Measurements from ENCODE around the gene TMEM59L. TPM values are rescaled to one million over a fixed set of nuclear protein-coding genes. Genes with fewer than 3 reads are reported as not detected.

Gene TMEM59L
- polyA plus RNA-seq, 1 of the 3 experiments (the other 2 are of a cell fraction), result 9.6 TPM

DNA sequence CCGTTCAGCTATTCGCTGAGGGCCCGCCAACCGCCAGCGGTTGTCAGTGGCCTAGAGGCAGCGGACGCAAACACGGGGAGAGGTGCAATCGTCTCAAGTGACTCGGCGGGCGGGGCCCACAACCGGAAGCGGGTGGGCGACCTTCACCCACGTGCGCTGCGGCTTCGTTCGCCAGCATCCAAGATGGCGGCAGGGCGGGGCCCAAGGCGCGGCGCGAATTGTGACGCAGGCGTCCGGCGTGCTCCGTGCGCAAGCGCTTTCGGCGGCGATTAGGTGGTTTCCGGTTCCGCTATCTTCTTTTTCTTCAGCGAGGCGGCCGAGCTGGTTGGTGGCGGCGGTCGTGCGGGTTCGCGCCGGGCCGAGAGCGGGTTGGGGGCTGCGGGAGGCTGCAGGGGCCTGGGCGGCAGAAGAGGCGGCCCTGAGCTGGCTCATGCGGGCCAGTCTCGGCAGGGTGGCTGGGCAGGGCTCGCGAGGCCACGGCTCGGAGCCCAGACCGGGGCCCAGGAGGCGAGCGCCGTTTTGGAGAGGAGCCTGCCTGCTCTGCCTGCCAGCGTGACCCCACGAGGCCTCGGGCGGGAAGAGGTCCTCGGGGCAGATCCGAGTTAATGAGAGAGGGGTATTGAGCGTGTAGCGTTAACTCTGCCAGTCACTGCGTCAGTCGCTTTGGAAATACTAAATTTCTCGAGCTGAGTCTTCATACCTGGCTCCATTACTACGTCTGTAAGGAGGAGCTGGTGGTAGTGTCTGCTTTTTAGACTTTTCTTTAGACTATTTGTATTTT, 40.9 kb upstream of the TMEM59L start, which contains the start of gene UBA52 (continued):
- TF ChIP-seq, protein P1, sequence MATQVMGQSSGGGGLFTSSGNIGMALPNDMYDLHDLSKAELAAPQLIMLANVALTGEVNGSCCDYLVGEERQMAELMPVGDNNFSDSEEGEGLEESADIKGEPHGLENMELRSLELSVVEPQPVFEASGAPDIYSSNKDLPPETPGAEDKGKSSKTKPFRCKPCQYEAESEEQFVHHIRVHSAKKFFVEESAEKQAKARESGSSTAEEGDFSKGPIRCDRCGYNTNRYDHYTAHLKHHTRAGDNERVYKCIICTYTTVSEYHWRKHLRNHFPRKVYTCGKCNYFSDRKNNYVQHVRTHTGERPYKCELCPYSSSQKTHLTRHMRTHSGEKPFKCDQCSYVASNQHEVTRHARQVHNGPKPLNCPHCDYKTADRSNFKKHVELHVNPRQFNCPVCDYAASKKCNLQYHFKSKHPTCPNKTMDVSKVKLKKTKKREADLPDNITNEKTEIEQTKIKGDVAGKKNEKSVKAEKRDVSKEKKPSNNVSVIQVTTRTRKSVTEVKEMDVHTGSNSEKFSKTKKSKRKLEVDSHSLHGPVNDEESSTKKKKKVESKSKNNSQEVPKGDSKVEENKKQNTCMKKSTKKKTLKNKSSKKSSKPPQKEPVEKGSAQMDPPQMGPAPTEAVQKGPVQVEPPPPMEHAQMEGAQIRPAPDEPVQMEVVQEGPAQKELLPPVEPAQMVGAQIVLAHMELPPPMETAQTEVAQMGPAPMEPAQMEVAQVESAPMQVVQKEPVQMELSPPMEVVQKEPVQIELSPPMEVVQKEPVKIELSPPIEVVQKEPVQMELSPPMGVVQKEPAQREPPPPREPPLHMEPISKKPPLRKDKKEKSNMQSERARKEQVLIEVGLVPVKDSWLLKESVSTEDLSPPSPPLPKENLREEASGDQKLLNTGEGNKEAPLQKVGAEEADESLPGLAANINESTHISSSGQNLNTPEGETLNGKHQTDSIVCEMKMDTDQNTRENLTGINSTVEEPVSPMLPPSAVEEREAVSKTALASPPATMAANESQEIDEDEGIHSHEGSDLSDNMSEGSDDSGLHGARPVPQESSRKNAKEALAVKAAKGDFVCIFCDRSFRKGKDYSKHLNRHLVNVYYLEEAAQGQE (IDR thresholded peaks at IDR 0.05; ENCODE audit: low read depth, low read length), result peak; percentile 58; the same call in 1 of the 2 replicates
- TF ChIP-seq NFIC (IDR thresholded peaks at IDR 0.05; ENCODE audit: borderline replicate concordance) (no peak), POLR2AphosphoS5 (IDR thresholded peaks at IDR 0.05; ENCODE audit: low read depth, low read length) (peak; percentile 96), JUND (IDR thresholded peaks at IDR 0.05) (no peak; the same call in 1 of the 2 replicates), CHD2 (IDR thresholded peaks at IDR 0.05; ENCODE audit: low read length, partially characterized antibody) (peak; percentile 77), SMC3 (IDR thresholded peaks at IDR 0.05; ENCODE audit: low read depth, low read length) (0 out of 2 replicates have a peak, but pooled peaks have one; percentile 5), TAF1 (IDR thresholded peaks at IDR 0.05; ENCODE audit: borderline replicate concordance, low read depth, low read length) (peak; percentile 96)
- TF ChIP-seq, protein P2, sequence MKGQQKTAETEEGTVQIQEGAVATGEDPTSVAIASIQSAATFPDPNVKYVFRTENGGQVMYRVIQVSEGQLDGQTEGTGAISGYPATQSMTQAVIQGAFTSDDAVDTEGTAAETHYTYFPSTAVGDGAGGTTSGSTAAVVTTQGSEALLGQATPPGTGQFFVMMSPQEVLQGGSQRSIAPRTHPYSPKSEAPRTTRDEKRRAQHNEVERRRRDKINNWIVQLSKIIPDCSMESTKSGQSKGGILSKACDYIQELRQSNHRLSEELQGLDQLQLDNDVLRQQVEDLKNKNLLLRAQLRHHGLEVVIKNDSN (IDR thresholded peaks at IDR 0.05; ENCODE audit: borderline replicate concordance, low read depth), result peak; percentile 95
- TF ChIP-seq, protein P3, sequence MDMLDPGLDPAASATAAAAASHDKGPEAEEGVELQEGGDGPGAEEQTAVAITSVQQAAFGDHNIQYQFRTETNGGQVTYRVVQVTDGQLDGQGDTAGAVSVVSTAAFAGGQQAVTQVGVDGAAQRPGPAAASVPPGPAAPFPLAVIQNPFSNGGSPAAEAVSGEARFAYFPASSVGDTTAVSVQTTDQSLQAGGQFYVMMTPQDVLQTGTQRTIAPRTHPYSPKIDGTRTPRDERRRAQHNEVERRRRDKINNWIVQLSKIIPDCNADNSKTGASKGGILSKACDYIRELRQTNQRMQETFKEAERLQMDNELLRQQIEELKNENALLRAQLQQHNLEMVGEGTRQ (IDR thresholded peaks at IDR 0.05; ENCODE audit: borderline replicate concordance, low read depth, low read length), result peak; percentile 70

DNA sequence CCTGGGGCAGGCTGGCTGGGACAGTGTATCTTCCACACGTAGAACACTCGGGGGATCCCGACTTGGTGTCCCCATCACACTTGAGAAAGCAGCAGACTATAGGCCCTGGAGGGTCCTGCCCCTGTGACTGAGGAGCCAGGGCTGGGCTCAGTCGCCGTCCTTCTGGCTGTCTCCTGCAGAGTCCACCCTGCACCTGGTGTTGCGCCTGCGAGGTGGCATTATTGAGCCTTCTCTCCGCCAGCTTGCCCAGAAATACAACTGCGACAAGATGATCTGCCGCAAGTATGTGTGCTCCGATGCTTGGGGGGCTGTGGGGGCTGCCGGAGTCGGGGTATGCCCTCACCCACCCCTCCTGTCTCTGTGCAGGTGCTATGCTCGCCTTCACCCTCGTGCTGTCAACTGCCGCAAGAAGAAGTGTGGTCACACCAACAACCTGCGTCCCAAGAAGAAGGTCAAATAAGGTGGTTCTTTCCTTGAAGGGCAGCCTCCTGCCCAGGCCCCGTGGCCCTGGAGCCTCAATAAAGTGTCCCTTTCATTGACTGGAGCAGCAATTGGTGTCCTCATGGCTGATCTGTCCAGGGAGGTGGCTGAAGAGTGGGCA, 37.9 kb upstream of the TMEM59L start:
- Histone ChIP-seq H3K9me3 (no peaks in the 10 kb centered on the region), H3K4me1 (ENCODE audit: control insufficient read depth in 1 of 2, insufficient read depth in 2 of 2, low read depth in 1 of 2, low read length in 1 of 2) (peaks cover 10 to 16% of the 10 kb centered on the region in 2 experiments; a peak in 3 of 4 replicates), H2AFZ (ENCODE audit: low read depth) (no peak overlapping the region), H4K20me1 (ENCODE audit: insufficient read depth) (peaks cover 33% of the 10 kb centered on the region), H3K36me3 (replicated peaks in 1 of 2; ENCODE audit: control insufficient read depth in 1 of 2, insufficient read depth in 2 of 2, low read length in 1 of 2) (peaks cover 34 to 38% of the 10 kb centered on the region in 2 experiments), H3K9me2 (no peaks in the 10 kb centered on the region), H3K9ac (no peak overlapping the region), H3K4me2 (no peak overlapping the region), H3K4me3 (ENCODE audit: low read depth in 2 of 2, low read length in 1 of 2) (no peak overlapping the region), H3F3A (replicated peaks; ENCODE audit: insufficient read depth) (peaks cover 43% of the 10 kb centered on the region), H3K27ac (ENCODE audit: low read depth in 2 of 2, low read length in 1 of 2) (no peak overlapping the region), H3K27me3 (ENCODE audit: insufficient read depth) (no peaks in the 10 kb centered on the region), H3K79me2 (ENCODE audit: insufficient read depth) (peaks cover 30% of the 10 kb centered on the region)
- WGBS (ENCODE audit: low lambda C conversion rate), result 97% methylated on average over 11 of the region's 18 CpGs
- ChIA-PET POLR2A (no interaction called here), CTCF (interaction anchor here (1.4 kb wide), 1 partner anchor 105 kb away, joined by 4 read pairs; no protein-coding TSS in a partner anchor)
- TF ChIP-seq RXRA (IDR thresholded peaks at IDR 0.05; ENCODE audit: borderline replicate concordance, low read depth), result no peak
- no peak for TF ChIP-seq MXI1 (IDR thresholded peaks at IDR 0.05; ENCODE audit: low read depth, low read length)
- TF ChIP-seq RFX5 (IDR thresholded peaks at IDR 0.05; ENCODE audit: low read length), result no peak
- no peak for DNase-seq

Measured in SK-N-SH (cell line).